22Rv1 (cell line): Measurements from ENCODE around the gene TMEM209.

Experiments
- CTCF ChIP-seq: fragments of 450-650 bp; IDR thresholded peaks from 2 replicates; pipeline ENCODE4 v1.5.1; 2017; ENCODE audit warnings: mild to moderate bottlenecking
- ZFX ChIP-seq: fragments of 450-650 bp; IDR thresholded peaks from 2 replicates; pipeline ENCODE4 v1.6.1; 2017; ENCODE audit warnings: antibody characterized with exemption, borderline replicate concordance

GRCh38 chr7:130118801-130119200 lies 86.4 kb downstream of the TMEM209 start:
- no peak for TF ChIP-seq CTCF
- TF ChIP-seq ZFX = no peak
